SK-N-SH treated with all-trans-retinoic acid at 6 μM for 48 hours (cell line): ENCODE measurements around the gene ATP8B3.

ENCODE experiments used
- CSRNP3 ChIP-seq: fragments of 250-450 bp; sonication (Bioruptor Pico); IDR thresholded peaks from 2 replicates; pipeline ENCODE4 v1.5.1; 2021; ENCODE audit warnings: mild to moderate bottlenecking, moderate library complexity
- OSR1 ChIP-seq: fragments of 250-450 bp; sonication (Bioruptor Pico); IDR thresholded peaks from 2 replicates; pipeline ENCODE4 v1.8.0; 2022; ENCODE audit warnings: moderate library complexity, mild to moderate bottlenecking, inconsistent platforms
- PATZ1 ChIP-seq: fragments of 250-450 bp; sonication (Bioruptor Pico); IDR thresholded peaks from 2 replicates; pipeline ENCODE4 v1.8.0; 2020; ENCODE audit warnings: mild to moderate bottlenecking, moderate library complexity, borderline replicate concordance
- PPARA ChIP-seq: fragments of 250-450 bp; sonication (Bioruptor Pico); IDR thresholded peaks from 2 replicates; pipeline ENCODE4 v1.5.0; 2020; ENCODE audit warnings: mild to moderate bottlenecking, borderline replicate concordance
- RARB ChIP-seq: fragments of 250-450 bp; sonication (Bioruptor Pico); IDR thresholded peaks from 2 replicates; pipeline ENCODE4 v1.8.0; 2021; ENCODE audit warnings: mild to moderate bottlenecking, moderate library complexity
- SNAI2 ChIP-seq: fragments of 250-450 bp; sonication (Bioruptor Pico); IDR thresholded peaks from 2 replicates; pipeline ENCODE4 v1.5.0; 2020; ENCODE audit warnings: mild to moderate bottlenecking, moderate library complexity
- TSHZ2 ChIP-seq: fragments of 250-450 bp; sonication (Bioruptor Pico); IDR thresholded peaks from 2 replicates; pipeline ENCODE4 v1.5.0; 2020; ENCODE audit warnings: mild to moderate bottlenecking, moderate library complexity
- ZFP30 ChIP-seq: fragments of 450-650 bp; formaldehyde crosslinking; IDR thresholded peaks from 2 replicates; pipeline ENCODE4 v1.5.0; 2022; ENCODE audit warnings: mild to moderate bottlenecking, moderate library complexity
- ZNF565 ChIP-seq: fragments of 450-650 bp; formaldehyde crosslinking; conservative IDR thresholded peaks from 2 replicates; pipeline ENCODE4 v1.5.0; 2020; ENCODE audit warnings: low read depth, mild to moderate bottlenecking, moderate library complexity
- ZNF8 ChIP-seq: fragments of 450-650 bp; formaldehyde crosslinking; IDR thresholded peaks from 2 replicates; pipeline ENCODE4 v1.5.0; 2020; ENCODE audit warnings: mild to moderate bottlenecking, moderate library complexity
- TF ChIP-seq, protein P1 (sequence below): fragments of 250-450 bp; sonication (Bioruptor Pico); IDR thresholded peaks from 2 replicates; pipeline ENCODE4 v1.5.1; 2020; ENCODE audit warnings: low read depth, mild to moderate bottlenecking, moderate library complexity

DNA sequence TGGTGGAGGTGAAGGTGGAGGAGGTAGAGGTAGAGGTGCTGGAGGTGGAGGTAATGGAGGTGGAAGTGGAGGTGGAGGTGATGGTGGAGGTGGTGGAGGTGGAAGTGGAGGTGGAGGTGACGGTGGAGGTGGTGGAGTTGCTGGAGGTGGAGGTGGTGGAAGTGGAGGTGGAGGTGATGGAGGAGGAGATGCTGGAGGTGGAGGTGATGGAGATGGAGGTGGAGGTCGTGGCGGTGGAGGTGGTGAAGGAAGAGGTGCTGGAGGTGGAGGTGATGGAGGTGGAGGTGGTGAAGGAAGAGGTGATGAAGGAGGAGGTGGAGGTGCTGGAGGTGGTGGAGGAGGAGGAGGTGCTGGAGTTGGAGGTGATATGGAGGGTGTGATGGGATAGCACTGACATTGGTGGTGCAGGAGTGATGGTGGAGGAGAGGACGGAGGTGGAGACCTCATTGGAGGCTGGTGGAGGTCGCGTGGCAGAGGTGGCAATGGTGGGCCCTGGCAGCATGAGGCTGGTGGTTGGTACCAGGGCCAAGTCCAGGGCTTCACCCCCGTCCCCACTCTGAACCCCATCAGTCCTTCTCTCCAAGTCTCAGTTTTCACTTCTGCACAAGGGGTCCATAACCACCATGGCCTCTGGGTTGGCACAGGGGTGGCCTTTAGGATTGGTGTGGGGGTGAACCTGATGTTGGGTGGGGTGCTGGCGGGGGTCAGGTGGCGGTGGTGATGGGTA, 43.0 kb downstream of the ATP8B3 start:
- TF ChIP-seq PATZ1 (CRISPR knock-in tag) (no peak), ZFP30 (CRISPR knock-in tag) (no peak), SNAI2 (CRISPR knock-in tag) (no peak), CSRNP3 (CRISPR knock-in tag) (no peak), PPARA (no peak), ZNF8 (CRISPR knock-in tag) (no peak), RARB (CRISPR knock-in tag) (no peak), OSR1 (no peak), TSHZ2 (CRISPR knock-in tag) (no peak), ZNF565 (CRISPR knock-in tag) (no peak)
- TF ChIP-seq, protein P1, sequence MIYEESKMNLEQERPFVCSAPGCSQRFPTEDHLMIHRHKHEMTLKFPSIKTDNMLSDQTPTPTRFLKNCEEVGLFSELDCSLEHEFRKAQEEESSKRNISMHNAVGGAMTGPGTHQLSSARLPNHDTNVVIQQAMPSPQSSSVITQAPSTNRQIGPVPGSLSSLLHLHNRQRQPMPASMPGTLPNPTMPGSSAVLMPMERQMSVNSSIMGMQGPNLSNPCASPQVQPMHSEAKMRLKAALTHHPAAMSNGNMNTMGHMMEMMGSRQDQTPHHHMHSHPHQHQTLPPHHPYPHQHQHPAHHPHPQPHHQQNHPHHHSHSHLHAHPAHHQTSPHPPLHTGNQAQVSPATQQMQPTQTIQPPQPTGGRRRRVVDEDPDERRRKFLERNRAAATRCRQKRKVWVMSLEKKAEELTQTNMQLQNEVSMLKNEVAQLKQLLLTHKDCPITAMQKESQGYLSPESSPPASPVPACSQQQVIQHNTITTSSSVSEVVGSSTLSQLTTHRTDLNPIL (CRISPR knock-in tag), result no peak
